DMS 273 (cell line): ENCODE results near the gene IGF2BP2.
"Not testable (repeated sequence)": the region's sequence is repeated elsewhere in the genome, so short reads cannot be mapped to it uniquely, and the experiment has no call there.

Experiments
- DNase-seq: peaks from one replicate; lab custom pipeline; 2025; ENCODE audit not compliant: unreplicated experiment; lab: John Stamatoyannopoulos, UW

The IGF2BP2 gene

GRCh38 chr3:185807445-185808068 lies 17.3 kb downstream of the IGF2BP2 start:
- DNase-seq, result peak; percentile 60

DNA sequence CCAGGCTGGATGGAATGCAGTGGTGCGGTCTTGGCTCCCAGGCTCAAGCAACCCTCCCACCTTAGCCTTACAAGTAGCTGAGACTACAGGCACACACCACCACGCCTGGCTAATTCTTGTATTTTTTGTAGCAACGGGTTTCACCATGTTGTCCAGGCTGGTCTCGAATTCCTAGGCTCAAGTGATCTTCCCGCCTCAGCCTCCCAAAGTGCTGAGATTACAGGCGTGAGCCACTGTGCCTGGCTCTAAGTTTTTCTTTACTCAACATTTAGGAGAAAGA lies 26.1 kb downstream of the IGF2BP2 start:
- not testable (repeated sequence) for DNase-seq

GRCh38 chr3:185797993-185798830 lies 26.6 kb downstream of the IGF2BP2 start:
- DNase-seq, result no peak

DNA sequence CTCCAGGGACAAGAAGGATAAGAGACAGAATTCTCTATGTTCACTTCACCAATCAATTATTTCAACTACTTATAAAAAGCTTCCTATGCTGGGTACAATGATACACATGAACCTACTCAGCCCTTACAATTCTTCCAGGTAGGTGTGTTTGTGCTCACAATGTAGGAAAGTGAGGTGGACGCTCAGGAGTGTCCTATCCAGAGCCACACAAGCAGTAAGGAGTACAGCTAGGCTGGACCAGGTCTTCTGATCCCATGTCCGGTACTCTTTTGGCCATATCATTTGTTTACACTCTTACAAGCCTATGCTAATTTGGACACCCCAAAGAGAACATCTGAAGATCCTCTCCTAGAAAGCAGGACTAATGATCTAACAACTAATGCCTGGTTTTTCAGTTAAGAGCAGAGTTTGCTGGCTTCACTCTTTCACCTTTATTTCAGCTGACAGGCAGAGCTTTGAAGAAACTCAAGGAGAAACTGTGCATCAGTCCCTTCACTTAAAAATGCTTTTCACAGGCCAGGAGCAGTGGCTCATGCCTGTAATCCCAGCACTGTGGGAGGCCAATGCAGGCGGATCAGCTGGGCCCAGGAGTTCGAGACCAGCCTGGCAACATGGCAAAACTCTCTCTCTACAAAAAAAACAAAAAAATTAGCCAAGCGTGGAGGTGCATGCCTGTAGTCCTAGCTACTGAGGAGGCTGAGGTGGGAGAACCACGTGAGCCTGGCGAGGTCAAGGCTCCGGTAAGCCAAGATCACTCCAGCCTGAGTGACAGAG lies 27.5 kb downstream of the IGF2BP2 start:
- DNase-seq, result no peak

- DNase-seq, result no peak
These were observed 28.3 kb downstream of the IGF2BP2 start for GRCh38 chr3:185796431-185797107.

GRCh38 chr3:185793381-185793780 lies 31.5 kb downstream of the IGF2BP2 start:
- no peak for DNase-seq

GRCh38 chr3:185792955-185793354 lies 31.9 kb downstream of the IGF2BP2 start:
- DNase-seq, result no peak

GRCh38 chr3:185789891-185790830 lies 34.7 kb downstream of the IGF2BP2 start:
- DNase-seq, result no peak

GRCh38 chr3:185789134-185789533 lies 35.7 kb downstream of the IGF2BP2 start:
- no peak for DNase-seq

GRCh38 chr3:185788292-185788691 lies 36.5 kb downstream of the IGF2BP2 start:
- DNase-seq, result no peak

DNA sequence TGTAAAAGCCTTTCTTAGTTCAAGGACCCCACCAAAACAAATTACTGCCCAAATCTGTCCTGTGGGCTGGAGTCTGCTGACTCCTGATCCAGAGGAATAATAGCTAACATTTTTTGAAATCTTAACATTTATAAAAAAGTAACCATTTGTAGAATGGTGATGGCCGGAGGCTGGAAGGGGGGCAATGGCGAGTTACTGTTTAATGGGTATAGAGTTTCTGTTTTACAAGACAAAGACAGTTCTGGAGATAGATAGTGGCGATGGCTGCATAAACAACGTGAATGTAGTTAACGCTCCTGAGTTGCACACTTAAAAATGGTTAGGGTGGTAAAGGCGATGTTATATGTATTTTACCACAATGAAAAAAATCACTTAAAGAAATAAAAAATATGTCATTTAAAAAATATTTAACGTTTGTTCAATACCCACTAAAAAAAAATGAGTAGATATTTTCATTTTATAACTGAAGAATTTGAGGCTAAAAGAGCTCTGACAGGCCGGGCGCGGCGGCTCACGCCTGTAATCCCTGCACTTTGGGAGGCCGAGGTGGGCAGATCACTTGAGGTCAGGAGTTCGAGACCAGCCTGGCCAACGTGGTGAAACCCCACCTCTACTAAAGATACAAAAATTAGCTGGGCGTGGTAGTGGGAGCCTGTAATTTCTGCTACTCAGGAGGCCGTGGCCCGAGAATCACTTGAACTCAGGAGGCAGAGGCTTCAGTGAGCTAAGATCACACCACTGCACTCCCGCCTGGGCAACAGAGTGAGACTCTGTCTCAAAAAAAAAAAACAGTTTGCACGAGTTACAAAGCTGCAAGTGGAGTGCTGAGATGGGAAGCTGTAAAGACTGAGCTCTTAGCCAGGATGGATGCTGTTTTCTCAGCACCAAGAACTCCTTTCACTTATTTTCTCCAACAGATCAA lies 37.6 kb downstream of the IGF2BP2 start:
- DNase-seq, result no peak

GRCh38 chr3:185786258-185786657 lies 38.6 kb downstream of the IGF2BP2 start:
- not testable (repeated sequence) for DNase-seq

GRCh38 chr3:185784317-185784716 lies 40.5 kb downstream of the IGF2BP2 start:
- DNase-seq, result no peak

DNA sequence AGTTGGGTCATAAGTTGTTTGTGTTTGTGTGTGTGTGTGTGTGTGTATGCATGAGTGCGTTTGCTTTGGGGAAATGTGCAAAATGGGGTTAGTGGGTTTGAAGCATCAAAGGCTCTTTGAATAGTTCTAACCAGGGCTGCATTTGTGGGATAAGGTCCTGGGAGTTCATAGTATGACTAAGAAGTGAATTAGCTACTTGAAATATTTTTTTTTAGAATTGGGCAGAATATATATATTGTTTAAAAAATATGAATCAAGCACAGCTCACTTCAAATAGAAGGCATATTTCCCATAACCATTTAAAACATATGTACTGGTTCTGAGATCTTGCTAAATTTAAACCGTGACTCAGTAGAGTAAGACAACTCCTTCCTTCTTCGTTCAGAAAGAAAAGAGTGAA lies 43.1 kb downstream of the IGF2BP2 start:
- no peak for DNase-seq

DNA sequence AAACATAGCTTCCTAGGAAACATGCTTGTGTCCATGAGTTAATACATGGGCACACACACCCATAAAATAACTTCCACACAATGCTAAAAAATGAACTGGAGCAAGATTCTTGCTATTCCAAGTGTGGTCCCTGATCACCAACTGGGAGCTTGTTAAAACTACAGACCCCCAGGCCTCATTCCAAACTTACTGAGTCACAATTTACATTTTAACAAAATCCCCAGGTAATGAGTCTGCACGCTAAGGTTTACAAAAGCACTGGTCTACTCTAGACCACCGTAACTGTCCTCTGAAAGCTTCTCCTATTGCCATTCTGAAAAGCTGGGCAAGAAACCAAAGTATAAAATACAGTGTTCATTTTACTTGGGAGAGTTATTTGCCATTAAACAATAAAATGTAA lies 45.4 kb downstream of the IGF2BP2 start:
- DNase-seq, result no peak

DNA sequence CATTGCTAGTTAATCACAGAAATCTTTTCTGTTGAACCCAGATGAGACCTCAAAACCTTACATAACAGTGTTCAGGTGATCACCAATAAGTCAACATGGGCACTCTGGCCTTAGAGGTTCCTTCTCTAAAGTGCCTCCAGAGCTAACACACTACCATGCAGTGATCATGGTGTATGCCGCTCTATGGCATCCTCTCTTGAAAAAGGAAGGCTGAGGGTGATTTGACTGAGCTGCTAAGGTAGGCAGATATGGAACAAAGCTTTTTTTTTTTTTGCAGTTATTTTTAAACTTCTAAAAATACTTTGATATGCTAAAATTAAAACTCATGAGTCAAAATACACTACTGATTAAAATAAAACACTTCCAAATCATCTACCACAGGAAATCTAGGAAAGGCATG lies 46.0 kb downstream of the IGF2BP2 start:
- no peak for DNase-seq

GRCh38 chr3:185778094-185778493 lies 46.7 kb downstream of the IGF2BP2 start:
- DNase-seq, result no peak

DNA sequence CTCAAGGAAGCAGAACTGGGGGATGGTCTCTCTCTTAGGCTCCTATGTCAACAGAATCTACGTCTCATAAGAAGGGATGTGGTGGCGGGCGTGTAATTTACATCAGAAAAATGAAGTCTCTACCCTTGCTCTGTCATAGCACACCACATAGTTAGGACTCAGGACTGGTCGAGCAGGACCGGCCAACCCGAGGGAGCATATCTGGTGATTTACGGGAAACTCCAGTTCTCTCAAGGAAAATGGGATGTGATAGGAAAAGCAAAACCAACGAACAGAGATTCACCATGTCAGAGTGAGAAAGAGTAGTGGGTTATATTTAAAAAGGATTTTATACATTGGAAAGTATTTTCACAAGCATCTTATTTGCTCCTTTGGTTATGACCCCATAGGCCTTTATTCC lies 54.7 kb downstream of the IGF2BP2 start:
- no peak for DNase-seq

DNA sequence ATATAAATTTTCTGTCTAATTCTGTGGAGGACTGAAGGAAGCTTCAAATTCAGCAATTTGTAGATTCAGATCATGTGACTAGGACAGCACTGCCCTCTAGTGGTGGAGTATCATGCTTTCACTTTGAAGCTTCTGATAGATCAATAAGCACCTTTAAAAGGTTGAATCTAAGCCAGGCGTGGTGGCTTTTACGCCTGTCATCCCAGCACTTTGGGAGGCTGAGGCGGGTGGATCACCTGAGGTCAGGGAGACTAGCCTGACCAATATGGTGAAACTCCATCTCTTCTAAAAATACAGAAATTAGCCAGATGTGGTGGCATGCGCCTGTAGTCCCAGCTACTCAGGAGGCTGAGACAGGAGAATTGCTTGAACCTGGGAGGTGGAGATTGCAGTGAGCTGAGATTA lies 56.3 kb downstream of the IGF2BP2 start:
- peak; percentile 76 for DNase-seq
